Suprapubic skin (tissue), 4 donors: Measurements from ENCODE around the gene MN1. TPM values are rescaled to one million over a fixed set of nuclear protein-coding genes. Genes with fewer than 3 reads are reported as not detected.

Experiments used
- DNase-seq, 2 donors: peaks; one replicate each; pipeline ENCODE4 v3.0.0-alpha.2; 2019; ENCODE audit warnings: low spot score in 2 of 2
- H3K27ac ChIP-seq: fragments of 200-600 bp; sonication (generic); one replicate; pipeline ENCODE4 v1.5.1; 2019
- H3K27me3 ChIP-seq: fragments of 200-600 bp; sonication (generic); one replicate; pipeline ENCODE4 v1.5.1; 2019
- H3K36me3 ChIP-seq: fragments of 200-600 bp; sonication (generic); one replicate; pipeline ENCODE4 v1.5.1; 2019
- H3K4me1 ChIP-seq: fragments of 200-600 bp; sonication (generic); one replicate; pipeline ENCODE4 v1.5.1; 2019
- H3K4me3 ChIP-seq: fragments of 200-600 bp; sonication (generic); one replicate; pipeline ENCODE4 v1.5.1; 2019; ENCODE audit warnings: mild to moderate bottlenecking
- H3K9me3 ChIP-seq: fragments of 200-600 bp; sonication (generic); one replicate; pipeline ENCODE4 v1.5.1; 2019
- EP300 ChIP-seq: sonication (generic); formaldehyde crosslinking; IDR thresholded peaks from one replicate; pipeline ENCODE4 v1.6.1; 2017; ENCODE audit warnings: antibody characterized with exemption
- POLR2A ChIP-seq, 2 donors: fragments of 450-650 bp; IDR thresholded peaks; one replicate each; pipeline ENCODE4 v1.6.1; 2017; ENCODE audit warnings: antibody characterized with exemption in 2 of 2, mild to moderate bottlenecking in 2 of 2, moderate library complexity in 2 of 2
- POLR2AphosphoS5 ChIP-seq, 3 donors: sonication (generic); formaldehyde crosslinking; IDR thresholded peaks; one replicate each; pipeline ENCODE4 v1.6.1; 2017; ENCODE audit warnings: antibody characterized with exemption in 3 of 3
- WGBS: methylation state at CpG from one replicate; pipeline ENCODE4 v1.1.5; 2018; 5-methylcytosine and 5-hydroxymethylcytosine counted together
- total RNA-seq, 4 donors: library from RNA; depleted of rRNA; stranded (reverse); fragments of >200 nt; gene quantifications; one replicate each; pipeline ENCODE4 v1.1.0, GENCODE V29; 2016
- TF ChIP-seq, protein P1 (sequence below), 2 donors: fragments of 200-600 bp in 1 of 2; fragments of 450-650 bp in 1 of 2; sonication (generic) in 1 of 2; IDR thresholded peaks; one replicate each; pipeline ENCODE4 v1.5.1; 2016 to 2019; ENCODE audit warnings: antibody characterized with exemption in 2 of 2, mild to moderate bottlenecking in 1 of 2, moderate library complexity in 1 of 2

Gene MN1
- total RNA-seq, 4 donors from 2014 or later, result 1.7 to 6.5 (median 4.1) TPM

DNA sequence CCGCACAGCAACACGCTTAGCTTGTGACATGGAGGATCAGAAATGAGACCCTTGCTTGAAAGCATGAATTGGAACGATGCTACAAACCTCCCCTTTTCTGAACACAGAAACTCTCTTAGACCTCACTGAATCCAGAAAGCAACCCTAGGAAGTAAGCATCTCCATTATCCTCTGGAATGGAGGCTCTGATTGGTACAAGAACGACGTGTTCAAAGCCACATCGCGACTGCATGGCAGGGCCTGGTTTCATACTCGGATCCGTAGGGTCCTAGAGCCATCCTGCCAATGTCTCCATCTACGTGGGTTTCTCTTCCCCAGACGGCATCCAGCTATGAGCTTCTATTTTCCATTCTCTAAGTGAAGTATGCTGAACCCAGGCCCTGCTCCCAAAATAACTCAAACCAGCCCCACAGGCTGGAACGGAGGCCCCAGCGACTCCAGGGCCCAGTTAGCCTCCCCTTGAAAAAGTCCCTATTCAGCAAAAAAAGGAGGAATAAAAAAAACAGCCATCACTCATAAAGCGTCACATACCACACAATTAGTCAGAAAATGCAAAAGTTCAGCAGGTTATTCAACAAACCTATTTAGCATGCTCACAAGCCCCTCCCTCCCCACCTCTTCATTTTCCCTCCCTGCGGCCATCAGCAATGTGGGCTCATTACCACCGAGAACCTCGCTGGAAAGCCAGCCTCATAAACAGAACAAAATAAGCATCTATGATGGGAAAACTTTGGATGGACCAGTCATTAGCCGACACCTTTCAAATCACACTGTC lies 7.1 kb upstream of the MN1 start:
- TF ChIP-seq POLR2AphosphoS5 (IDR thresholded peaks at IDR 0.05) (no peak), POLR2A (IDR thresholded peaks at IDR 0.05) (no peak), EP300 (no peak)
- TF ChIP-seq, protein P1, sequence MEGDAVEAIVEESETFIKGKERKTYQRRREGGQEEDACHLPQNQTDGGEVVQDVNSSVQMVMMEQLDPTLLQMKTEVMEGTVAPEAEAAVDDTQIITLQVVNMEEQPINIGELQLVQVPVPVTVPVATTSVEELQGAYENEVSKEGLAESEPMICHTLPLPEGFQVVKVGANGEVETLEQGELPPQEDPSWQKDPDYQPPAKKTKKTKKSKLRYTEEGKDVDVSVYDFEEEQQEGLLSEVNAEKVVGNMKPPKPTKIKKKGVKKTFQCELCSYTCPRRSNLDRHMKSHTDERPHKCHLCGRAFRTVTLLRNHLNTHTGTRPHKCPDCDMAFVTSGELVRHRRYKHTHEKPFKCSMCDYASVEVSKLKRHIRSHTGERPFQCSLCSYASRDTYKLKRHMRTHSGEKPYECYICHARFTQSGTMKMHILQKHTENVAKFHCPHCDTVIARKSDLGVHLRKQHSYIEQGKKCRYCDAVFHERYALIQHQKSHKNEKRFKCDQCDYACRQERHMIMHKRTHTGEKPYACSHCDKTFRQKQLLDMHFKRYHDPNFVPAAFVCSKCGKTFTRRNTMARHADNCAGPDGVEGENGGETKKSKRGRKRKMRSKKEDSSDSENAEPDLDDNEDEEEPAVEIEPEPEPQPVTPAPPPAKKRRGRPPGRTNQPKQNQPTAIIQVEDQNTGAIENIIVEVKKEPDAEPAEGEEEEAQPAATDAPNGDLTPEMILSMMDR (IDR thresholded peaks at IDR 0.05), result no peak
- DNase-seq, result no peak
- Histone ChIP-seq H3K9me3 (no peaks in the 10 kb centered on the region), H3K27ac (no peak overlapping the region), H3K27me3 (no peaks in the 10 kb centered on the region), H3K4me3 (no peak overlapping the region), H3K4me1 (peaks cover 22% of the 10 kb centered on the region), H3K36me3 (no peaks in the 10 kb centered on the region)
- WGBS, result 79% methylated on average over 18 of the region's 18 CpGs

DNA sequence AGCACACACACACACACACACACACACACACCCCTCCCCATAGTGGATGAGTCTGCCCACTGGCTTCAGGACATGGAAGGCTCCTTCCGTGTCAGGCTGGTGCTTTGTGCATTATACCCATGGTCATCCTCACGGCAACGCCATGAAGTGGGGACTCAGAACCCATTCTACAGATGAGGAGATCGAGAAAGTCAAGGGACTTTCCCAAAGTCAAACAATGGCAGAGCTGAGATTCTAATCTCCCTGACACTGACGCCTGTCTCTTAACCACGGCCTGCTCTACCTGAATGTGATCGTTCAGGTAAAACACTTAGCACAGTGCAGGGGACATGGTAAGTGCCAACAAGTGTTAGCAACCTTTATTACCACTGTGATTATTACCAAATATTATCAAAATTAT lies 4.3 kb upstream of the MN1 start:
- WGBS, result 83% methylated on average over 7 of the region's 7 CpGs
- TF ChIP-seq, protein P1 (IDR thresholded peaks at IDR 0.05), result no peak
- TF ChIP-seq POLR2AphosphoS5 (IDR thresholded peaks at IDR 0.05), result no peak
- no peak for TF ChIP-seq POLR2A (IDR thresholded peaks at IDR 0.05)
- no peak for TF ChIP-seq EP300

DNA sequence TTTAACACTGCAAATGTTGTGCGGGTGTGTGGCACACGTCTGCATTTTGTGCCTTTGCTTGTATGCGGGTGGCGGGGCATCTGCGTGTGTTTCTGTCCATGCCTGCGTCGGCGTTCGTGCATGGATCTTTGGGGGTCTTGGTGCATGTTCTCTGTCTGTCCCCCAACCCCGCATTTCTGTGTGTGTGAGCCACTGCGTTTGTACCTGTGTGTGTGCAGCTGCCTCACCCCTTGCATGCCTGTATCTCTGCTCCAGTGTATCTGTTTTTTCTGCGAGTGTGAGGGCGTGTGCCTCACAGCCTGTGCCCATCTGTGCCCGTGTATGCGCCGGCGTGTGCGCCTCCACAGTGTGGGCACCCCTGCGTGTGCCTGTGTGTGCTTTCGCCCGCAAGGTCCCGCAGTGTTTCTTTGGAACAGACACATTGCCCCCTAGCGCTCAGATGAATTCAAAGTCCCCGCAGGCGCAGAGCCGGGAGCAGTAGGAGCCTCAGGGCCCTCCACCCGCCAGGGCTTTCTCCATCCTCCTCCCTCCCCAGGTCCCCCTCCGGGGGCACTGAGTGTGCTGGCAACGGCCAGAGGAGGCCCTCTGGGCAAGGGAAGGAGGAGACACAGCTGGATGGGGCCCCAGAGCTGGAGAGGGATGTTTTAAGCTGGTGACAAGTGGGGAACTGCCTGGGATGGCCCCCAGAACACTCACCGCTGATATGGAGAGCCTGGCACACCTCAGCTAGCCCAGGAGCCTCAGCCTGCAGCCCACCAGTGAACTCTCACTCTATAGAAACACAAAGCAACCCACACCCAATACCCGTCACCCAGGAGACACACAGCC lies 3.1 kb upstream of the MN1 start:
- 80% methylated on average over 11 of the region's 31 CpGs for WGBS
- H3K4me1 ChIP-seq, result peaks cover 34% of the 10 kb centered on the region
- no peak overlapping the region for H3K4me3 ChIP-seq
- no peak for TF ChIP-seq EP300
- TF ChIP-seq, protein P1 (IDR thresholded peaks at IDR 0.05), result peak in 1 of 2 donors; percentile 36
- no peak for DNase-seq
- no peaks in the 10 kb centered on the region for H3K36me3 ChIP-seq
- peaks cover 13% of the 10 kb centered on the region for H3K27me3 ChIP-seq
- no peak overlapping the region for H3K27ac ChIP-seq
- H3K9me3 ChIP-seq, result no peaks in the 10 kb centered on the region

More for the DNA sequence above, 4.3 kb upstream of the MN1 start:
- Histone ChIP-seq H3K27ac (no peak overlapping the region), H3K4me1 (peaks cover 32% of the 10 kb centered on the region), H3K27me3 (peaks cover 3% of the 10 kb centered on the region), H3K9me3 (no peaks in the 10 kb centered on the region), H3K36me3 (no peaks in the 10 kb centered on the region), H3K4me3 (no peak overlapping the region)
- DNase-seq, result no peak

GRCh38 chr22:27803841-27804415 lies 2.4 kb upstream of the MN1 start:
- no peak for DNase-seq
- Histone ChIP-seq H3K9me3 (no peaks in the 10 kb centered on the region), H3K27me3 (peaks cover 13% of the 10 kb centered on the region), H3K4me1 (peaks cover 38% of the 10 kb centered on the region), H3K4me3 (no peak overlapping the region), H3K27ac (no peak overlapping the region), H3K36me3 (no peaks in the 10 kb centered on the region)
- 72% methylated on average over 11 of the region's 11 CpGs for WGBS
- TF ChIP-seq POLR2A (IDR thresholded peaks at IDR 0.05) (no peak), EP300 (no peak), POLR2AphosphoS5 (IDR thresholded peaks at IDR 0.05) (no peak)
- TF ChIP-seq, protein P1 (IDR thresholded peaks at IDR 0.05), result no peak
